WTC11 (cell line): ENCODE results near the gene TUSC2. TPM values are rescaled to one million over a fixed set of nuclear protein-coding genes. Genes with fewer than 3 reads are reported as not detected.

Source experiments
- ATAC-seq: fragments of 200-7000 bp; cut with Tn5 transposase; 2 replicates; pipeline ENCODE4 v1.10.0; 2021; ENCODE audit warnings: mild to moderate bottlenecking, moderate library complexity
- CTCF ChIA-PET: fragments of 300-600 bp; sonication (Branson Sonifier 250); formaldehyde crosslinking; loops from one replicate; lab custom pipeline; 2021; ENCODE audit warnings: antibody characterized with exemption; lab: Charles Lee
- POLR2A ChIA-PET: fragments of 350-600 bp; sonication (Branson Sonifier 250); formaldehyde crosslinking; loops from one replicate; lab custom pipeline; 2021; ENCODE audit warnings: antibody characterized with exemption; lab: Charles Lee
- DNase-seq: peaks from one replicate; pipeline ENCODE4 v3.0.0; 2021; ENCODE audit warnings: low spot score
- H3K27ac Mint-ChIP-seq: 2 replicates; pipeline ENCODE4 v1.8.0; 2021; ENCODE audit warnings: mixed read lengths
- H3K27me3 Mint-ChIP-seq: 2 replicates; pipeline ENCODE4 v1.8.0; 2021; ENCODE audit warnings: low read depth, mild to moderate bottlenecking, moderate library complexity, mixed read lengths
- H3K36me3 Mint-ChIP-seq: 2 replicates; pipeline ENCODE4 v1.8.0; 2021; ENCODE audit warnings: mixed read lengths
- H3K4me1 Mint-ChIP-seq: 2 replicates; pipeline ENCODE4 v1.8.0; 2022; ENCODE audit warnings: mixed read lengths
- H3K4me3 Mint-ChIP-seq: 2 replicates; pipeline ENCODE4 v1.8.0; 2021; ENCODE audit warnings: mild to moderate bottlenecking, moderate library complexity, mixed read lengths
- H3K9me3 Mint-ChIP-seq: 2 replicates; pipeline ENCODE4 v1.8.0; 2021; ENCODE audit warnings: mixed read lengths
- ATF1 ChIP-seq: sonication (generic); formaldehyde crosslinking; IDR thresholded peaks from 2 replicates; pipeline ENCODE4 v1.8.1; 2023; ENCODE audit warnings: mild to moderate bottlenecking, moderate library complexity, missing genetic modification reagents
- CBFB ChIP-seq: sonication (generic); formaldehyde crosslinking; IDR thresholded peaks from 2 replicates; pipeline ENCODE4 v1.8.1; 2022; ENCODE audit warnings: mild to moderate bottlenecking, low read depth, missing genetic modification reagents
- CREB1 ChIP-seq: sonication (generic); formaldehyde crosslinking; IDR thresholded peaks from 2 replicates; pipeline ENCODE4 v1.8.0; 2023; ENCODE audit warnings: mild to moderate bottlenecking, missing genetic modification reagents
- IRF1 ChIP-seq: sonication (generic); formaldehyde crosslinking; IDR thresholded peaks from 2 replicates; pipeline ENCODE4 v1.8.0; 2023; ENCODE audit warnings: missing genetic modification reagents
- KAT7 ChIP-seq: sonication (generic); formaldehyde crosslinking; IDR thresholded peaks from 2 replicates; pipeline ENCODE4 v1.8.1; 2023; ENCODE audit warnings: missing genetic modification reagents, mild to moderate bottlenecking, borderline replicate concordance
- NR1H2 ChIP-seq: sonication (generic); formaldehyde crosslinking; IDR thresholded peaks from 2 replicates; pipeline ENCODE4 v1.9.0; 2021; ENCODE audit warnings: mild to moderate bottlenecking, moderate library complexity, missing genetic modification reagents
- TP53 ChIP-seq: sonication (generic); formaldehyde crosslinking; IDR thresholded peaks from 2 replicates; pipeline ENCODE4 v1.8.1; 2023; ENCODE audit warnings: mild to moderate bottlenecking, missing genetic modification reagents
- USF2 ChIP-seq: sonication (generic); formaldehyde crosslinking; IDR thresholded peaks from 2 replicates; pipeline ENCODE4 v1.8.1; 2023; ENCODE audit warnings: mild to moderate bottlenecking, missing genetic modification reagents, moderate library complexity
- ZBTB21 ChIP-seq: sonication (generic); formaldehyde crosslinking; IDR thresholded peaks from 2 replicates; pipeline ENCODE4 v1.8.1; 2023; ENCODE audit warnings: mild to moderate bottlenecking, missing genetic modification reagents, borderline replicate concordance
- ZNF121 ChIP-seq: sonication (generic); formaldehyde crosslinking; IDR thresholded peaks from 2 replicates; pipeline ENCODE4 v1.8.0; 2023; ENCODE audit warnings: missing genetic modification reagents
- ZNF281 ChIP-seq: sonication (generic); formaldehyde crosslinking; IDR thresholded peaks from 2 replicates; pipeline ENCODE4 v1.8.0; 2023; ENCODE audit warnings: mild to moderate bottlenecking, missing genetic modification reagents
- ZNF416 ChIP-seq: fragments of 250-450 bp; sonication (Bioruptor Pico); IDR thresholded peaks from 2 replicates; pipeline ENCODE4 v1.9.0; 2021; ENCODE audit warnings: mild to moderate bottlenecking, inconsistent platforms
- ZNF671 ChIP-seq: fragments of 250-450 bp; sonication (Bioruptor Pico); IDR thresholded peaks from 2 replicates; pipeline ENCODE4 v1.8.0; 2021; ENCODE audit warnings: mild to moderate bottlenecking
- total RNA-seq: library from RNA; stranded (reverse); gene quantifications from 3 replicates; pipeline ENCODE4 v1.2.3, GENCODE V29; 2021
- TF ChIP-seq, protein P1 (sequence below): sonication (generic); formaldehyde crosslinking; IDR thresholded peaks from 2 replicates; pipeline ENCODE4 v1.8.1; 2023; ENCODE audit warnings: mild to moderate bottlenecking, moderate library complexity, missing genetic modification reagents
- TF ChIP-seq, protein P2 (sequence below): sonication (generic); formaldehyde crosslinking; IDR thresholded peaks from 2 replicates; pipeline ENCODE4 v1.8.1; 2023; ENCODE audit warnings: mild to moderate bottlenecking, missing genetic modification reagents, moderate library complexity

Gene TUSC2
- total RNA-seq, 1 experiment from 2014 or later: 41.1 TPM

DNA sequence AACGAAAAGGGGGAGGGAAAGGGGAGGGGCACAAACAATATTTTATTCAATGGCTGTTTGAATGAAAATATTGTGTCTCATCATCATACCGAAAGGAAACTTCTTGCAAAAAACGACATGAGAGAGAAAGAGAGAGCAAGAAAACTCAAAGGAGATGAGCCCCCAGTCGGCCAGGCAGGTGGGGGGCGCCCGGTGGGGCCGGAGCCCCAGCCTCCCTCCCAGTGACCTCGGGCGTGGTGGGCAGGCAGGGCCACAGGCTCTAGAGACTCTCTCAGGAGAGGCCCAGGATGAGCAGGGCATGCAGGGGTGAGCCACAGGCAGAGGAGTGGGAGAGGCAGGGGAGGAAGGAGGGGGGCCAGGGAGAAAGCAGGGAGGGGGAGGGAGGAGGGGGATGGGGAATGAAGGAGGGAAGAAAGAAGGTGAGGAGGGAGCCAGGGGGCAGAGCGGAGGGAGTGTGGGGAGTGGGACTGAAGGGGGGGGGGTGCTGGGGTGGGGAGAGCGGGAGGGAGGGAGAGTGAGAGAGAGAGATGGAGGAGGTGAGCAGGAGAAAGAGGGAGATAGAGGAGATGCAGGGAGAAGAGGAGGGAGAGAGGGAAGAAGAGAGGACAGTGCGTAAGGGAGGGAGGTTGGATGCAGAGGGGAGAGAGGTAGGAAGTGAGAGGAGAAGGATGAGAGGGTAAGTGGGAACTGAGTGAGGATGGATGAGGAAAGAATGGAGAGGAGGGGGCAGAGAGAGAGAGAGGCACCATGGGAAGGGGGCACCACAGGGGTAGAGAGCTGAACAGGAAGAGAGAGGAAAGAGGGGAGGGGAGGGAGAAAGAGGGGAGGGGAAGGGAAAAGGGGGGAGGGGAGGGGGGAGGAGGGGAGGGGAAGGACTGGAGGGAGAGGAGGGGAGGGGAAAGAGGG is 45.4 kb upstream of the TUSC2 start (continued):
- TF ChIP-seq IRF1 (CRISPR knock-in tag): no peak

DNA sequence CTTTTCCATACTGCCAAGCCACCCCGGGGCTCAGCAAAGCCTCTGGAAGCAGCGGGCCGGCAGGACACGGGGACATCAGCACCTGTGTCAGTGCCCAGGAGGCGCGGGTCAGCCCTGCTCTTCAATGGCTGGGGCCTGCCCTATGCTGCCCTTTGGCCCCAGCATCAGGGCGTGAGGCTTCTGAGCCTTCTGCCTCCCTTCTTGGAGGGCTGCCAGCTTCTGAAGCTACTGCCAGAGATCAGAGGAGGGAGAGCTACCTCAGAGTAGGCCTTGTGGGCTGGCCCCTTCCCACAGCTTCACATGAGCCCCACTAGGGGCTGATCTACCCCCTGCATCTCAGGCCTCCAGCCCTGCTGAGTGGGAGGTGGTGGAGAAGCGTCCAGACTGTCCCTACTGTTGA is 44.3 kb upstream of the TUSC2 start:
- ChIA-PET CTCF (interaction anchor here (0.6 to 0.7 kb wide), 2 partner anchors 143 to 177 kb away, joined by 3 to 4 read pairs; no protein-coding TSS in a partner anchor), POLR2A (no interaction called here)
- no peak overlapping the region for H3K27ac Mint-ChIP-seq
- H3K4me1 Mint-ChIP-seq: peaks cover 28% of the 10 kb centered on the region
- no peak overlapping the region for H3K4me3 Mint-ChIP-seq
- ATAC-seq (no peak), DNase-seq (no peak)
- TF ChIP-seq ZNF281 (CRISPR knock-in tag): no peak
- no peak for TF ChIP-seq ZBTB21 (CRISPR knock-in tag)
- no peak for TF ChIP-seq IRF1 (CRISPR knock-in tag)
- no peak for TF ChIP-seq ZNF121
- TF ChIP-seq ZNF416 (CRISPR knock-in tag): no peak
- TF ChIP-seq CREB1 (CRISPR knock-in tag): no peak
- TF ChIP-seq KAT7 (CRISPR knock-in tag): no peak
- no peak for TF ChIP-seq TP53 (CRISPR knock-in tag)
- TF ChIP-seq CBFB (CRISPR knock-in tag): no peak
- TF ChIP-seq ZNF671: no peak
- TF ChIP-seq, protein P1, sequence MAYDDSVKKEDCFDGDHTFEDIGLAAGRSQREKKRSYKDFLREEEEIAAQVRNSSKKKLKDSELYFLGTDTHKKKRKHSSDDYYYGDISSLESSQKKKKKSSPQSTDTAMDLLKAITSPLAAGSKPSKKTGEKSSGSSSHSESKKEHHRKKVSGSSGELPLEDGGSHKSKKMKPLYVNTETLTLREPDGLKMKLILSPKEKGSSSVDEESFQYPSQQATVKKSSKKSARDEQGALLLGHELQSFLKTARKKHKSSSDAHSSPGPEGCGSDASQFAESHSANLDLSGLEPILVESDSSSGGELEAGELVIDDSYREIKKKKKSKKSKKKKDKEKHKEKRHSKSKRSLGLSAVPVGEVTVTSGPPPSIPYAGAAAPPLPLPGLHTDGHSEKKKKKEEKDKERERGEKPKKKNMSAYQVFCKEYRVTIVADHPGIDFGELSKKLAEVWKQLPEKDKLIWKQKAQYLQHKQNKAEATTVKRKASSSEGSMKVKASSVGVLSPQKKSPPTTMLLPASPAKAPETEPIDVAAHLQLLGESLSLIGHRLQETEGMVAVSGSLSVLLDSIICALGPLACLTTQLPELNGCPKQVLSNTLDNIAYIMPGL (CRISPR knock-in tag): no peak
- TF ChIP-seq USF2: no peak
- no peak for TF ChIP-seq ATF1 (CRISPR knock-in tag)
- TF ChIP-seq, protein P2, sequence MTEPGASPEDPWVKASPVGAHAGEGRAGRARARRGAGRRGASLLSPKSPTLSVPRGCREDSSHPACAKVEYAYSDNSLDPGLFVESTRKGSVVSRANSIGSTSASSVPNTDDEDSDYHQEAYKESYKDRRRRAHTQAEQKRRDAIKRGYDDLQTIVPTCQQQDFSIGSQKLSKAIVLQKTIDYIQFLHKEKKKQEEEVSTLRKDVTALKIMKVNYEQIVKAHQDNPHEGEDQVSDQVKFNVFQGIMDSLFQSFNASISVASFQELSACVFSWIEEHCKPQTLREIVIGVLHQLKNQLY: no peak
- no peak for TF ChIP-seq NR1H2 (CRISPR knock-in tag)
- H3K27me3 Mint-ChIP-seq: no peaks in the 10 kb centered on the region; the same call in 1 of the 2 replicates
- H3K9me3 Mint-ChIP-seq: no peaks in the 10 kb centered on the region
- H3K36me3 Mint-ChIP-seq: no peaks in the 10 kb centered on the region
